HEK293T (cell line): ENCODE measurements around the gene KPRP.

Source experiments
- ARNT ChIP-seq: fragments of 450-650 bp; IDR thresholded peaks from 2 replicates; pipeline ENCODE4 v1.6.1; 2017; ENCODE audit warnings: mild to moderate bottlenecking
- BHLHE40 ChIP-seq: fragments of 450-650 bp; IDR thresholded peaks from 2 replicates; pipeline ENCODE4 v1.6.1; 2016; ENCODE audit warnings: mild to moderate bottlenecking, moderate library complexity, borderline replicate concordance
- FOXA1 ChIP-seq: fragments of 450-650 bp; IDR thresholded peaks from 2 replicates; pipeline ENCODE4 v1.6.1; 2016; ENCODE audit warnings: mild to moderate bottlenecking
- FOXK2 ChIP-seq: fragments of 450-650 bp; IDR thresholded peaks from 2 replicates; pipeline ENCODE4 v1.6.1; 2016; ENCODE audit warnings: mild to moderate bottlenecking
- NFRKB ChIP-seq: fragments of 450-650 bp; IDR thresholded peaks from 2 replicates; pipeline ENCODE4 v1.6.1; 2016; ENCODE audit warnings: mild to moderate bottlenecking, moderate library complexity
- PKNOX1 ChIP-seq: fragments of 450-650 bp; IDR thresholded peaks from 2 replicates; pipeline ENCODE4 v1.6.1; 2016
- SP1 ChIP-seq: fragments of 450-650 bp; IDR thresholded peaks from 2 replicates; pipeline ENCODE4 v1.6.1; 2017

DNA sequence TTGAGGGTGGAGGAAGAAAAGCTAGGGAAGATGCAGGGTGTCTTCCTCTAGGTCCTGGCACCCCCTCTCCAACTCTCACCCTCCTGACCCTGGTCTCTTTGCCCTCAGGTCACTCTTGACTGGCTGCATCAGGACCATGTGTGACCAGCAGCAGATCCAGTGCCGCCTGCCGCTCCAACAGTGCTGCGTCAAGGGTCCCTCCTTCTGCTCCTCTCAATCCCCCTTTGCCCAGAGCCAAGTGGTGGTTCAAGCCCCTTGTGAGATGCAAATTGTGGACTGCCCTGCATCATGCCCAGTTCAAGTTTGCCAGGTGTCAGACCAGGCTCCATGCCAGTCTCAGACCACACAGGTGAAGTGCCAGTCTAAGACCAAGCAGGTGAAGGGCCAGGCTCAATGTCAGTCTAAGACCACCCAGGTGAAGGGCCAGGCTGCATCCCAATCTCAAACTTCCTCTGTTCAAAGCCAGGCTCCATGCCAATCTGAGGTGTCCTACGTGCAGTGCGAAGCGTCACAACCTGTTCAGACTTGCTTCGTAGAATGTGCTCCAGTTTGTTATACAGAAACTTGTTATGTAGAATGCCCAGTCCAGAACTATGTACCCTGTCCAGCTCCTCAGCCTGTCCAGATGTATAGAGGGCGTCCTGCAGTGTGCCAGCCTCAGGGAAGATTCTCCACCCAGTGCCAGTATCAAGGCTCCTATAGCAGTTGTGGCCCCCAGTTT lies 1.8 kb downstream of the KPRP start:
- no peak for TF ChIP-seq SP1
- no peak for TF ChIP-seq ARNT
- no peak for TF ChIP-seq NFRKB
- TF ChIP-seq PKNOX1: no peak
- no peak for TF ChIP-seq BHLHE40
- no peak for TF ChIP-seq FOXK2
- no peak for TF ChIP-seq FOXA1
